Measurements from ENCODE around the gene MDFI. TPM values are rescaled to one million over a fixed set of nuclear protein-coding genes. Genes with fewer than 3 reads are reported as not detected.

MDFI gene
- total RNA-seq, 1 donor from 2014 or later = 11.0 TPM

GRCh38 chr6:41645007-41645618, 6.8 kb downstream of the MDFI start:
- H3K4me3 ChIP-seq = no peak overlapping the region
- H3K27me3 ChIP-seq = no peaks in the 10 kb centered on the region
- H3K36me3 ChIP-seq = no peaks in the 10 kb centered on the region
- no peak for TF ChIP-seq CTCF (IDR thresholded peaks at IDR 0.05)
- H3K9me3 ChIP-seq = no peaks in the 10 kb centered on the region
- no peak overlapping the region for H3K27ac ChIP-seq
- DNase-seq (peak; percentile 39), ATAC-seq (no peak)
- intact Hi-C loops (cut with DNase I) = no loop called here
- H3K4me1 ChIP-seq = peaks cover 8% of the 10 kb centered on the region

- no peaks in the 10 kb centered on the region for H3K36me3 ChIP-seq
Measured at GRCh38 chr6:41646026-41646795, 7.9 kb downstream of the MDFI start.

GRCh38 chr6:41647061-41647511, 8.8 kb downstream of the MDFI start:
- no peaks in the 10 kb centered on the region for H3K27me3 ChIP-seq
- no peak overlapping the region for H3K27ac ChIP-seq
- no peak overlapping the region for H3K4me3 ChIP-seq
- ATAC-seq = peak; percentile 56
- intact Hi-C loops (cut with DNase I) = no loop called here
- peak; percentile 62 for DNase-seq
- H3K36me3 ChIP-seq = no peaks in the 10 kb centered on the region
- no peak for TF ChIP-seq CTCF (IDR thresholded peaks at IDR 0.05)
- H3K4me1 ChIP-seq = peaks cover 8% of the 10 kb centered on the region
- no peaks in the 10 kb centered on the region for H3K9me3 ChIP-seq

More at GRCh38 chr6:41646026-41646795, 7.9 kb downstream of the MDFI start:
- no peak overlapping the region for H3K27ac ChIP-seq
- no peaks in the 10 kb centered on the region for H3K27me3 ChIP-seq
- TF ChIP-seq CTCF (IDR thresholded peaks at IDR 0.05) = no peak
- intact Hi-C loops (cut with DNase I) = no loop called here
- ATAC-seq (no peak), DNase-seq (peak; percentile 46)
- peaks cover 8% of the 10 kb centered on the region for H3K4me1 ChIP-seq
- no peak overlapping the region for H3K4me3 ChIP-seq
- H3K9me3 ChIP-seq = no peaks in the 10 kb centered on the region

- Histone ChIP-seq H3K36me3 (no peaks in the 10 kb centered on the region), H3K27ac (no peak overlapping the region), H3K9me3 (no peaks in the 10 kb centered on the region), H3K4me1 (peaks cover 1% of the 10 kb centered on the region), H3K27me3 (no peaks in the 10 kb centered on the region), H3K4me3 (no peak overlapping the region)
- no peak for TF ChIP-seq CTCF (IDR thresholded peaks at IDR 0.05)
- intact Hi-C loops (cut with DNase I) = no loop called here
- ATAC-seq (no peak), DNase-seq (peak; percentile 44)
Measured at GRCh38 chr6:41648070-41648585, 9.9 kb downstream of the MDFI start.

GRCh38 chr6:41648921-41649320, 10.7 kb downstream of the MDFI start:
- Histone ChIP-seq H3K27me3 (no peaks in the 10 kb centered on the region), H3K36me3 (no peaks in the 10 kb centered on the region), H3K4me3 (no peak overlapping the region), H3K4me1 (no peaks in the 10 kb centered on the region), H3K9me3 (no peaks in the 10 kb centered on the region), H3K27ac (no peak overlapping the region)
- peak; percentile 34 for DNase-seq
- no peak for TF ChIP-seq CTCF (IDR thresholded peaks at IDR 0.05)
- no peak for ATAC-seq
- intact Hi-C loops (cut with DNase I) = no loop called here
